Measurements from ENCODE around the gene BMI1.

BMI1 gene

GRCh38 chr10:22367471-22367870 lies 46.6 kb downstream of the BMI1 start:
- DNase-seq (ENCODE audit: low spot score): no peak

- no peak for DNase-seq (ENCODE audit: low spot score)
These were observed 47.5 kb downstream of the BMI1 start for GRCh38 chr10:22368402-22368801.

- no peak for DNase-seq (ENCODE audit: low spot score)
These were observed 48.1 kb downstream of the BMI1 start for GRCh38 chr10:22368981-22369380.

GRCh38 chr10:22369434-22370072 lies 48.7 kb downstream of the BMI1 start:
- no peak for DNase-seq (ENCODE audit: low spot score)

GRCh38 chr10:22370320-22370719 lies 49.4 kb downstream of the BMI1 start:
- DNase-seq (ENCODE audit: low spot score): no peak

GRCh38 chr10:22372298-22372697 lies 51.4 kb downstream of the BMI1 start:
- DNase-seq (ENCODE audit: low spot score): no peak

GRCh38 chr10:22372917-22373316 lies 52.0 kb downstream of the BMI1 start:
- no peak for DNase-seq (ENCODE audit: low spot score)

GRCh38 chr10:22374489-22375126 lies 53.7 kb downstream of the BMI1 start:
- DNase-seq (ENCODE audit: low spot score): no peak

GRCh38 chr10:22379059-22379458 lies 58.2 kb downstream of the BMI1 start:
- no peak for DNase-seq (ENCODE audit: low spot score)

All from HuH-7.5 (cell line).